K562 (cell line): ENCODE results near the gene CPED1. TPM values are rescaled to one million over a fixed set of nuclear protein-coding genes. Genes with fewer than 3 reads are reported as not detected.

Experiments
- ASH1L ChIP-seq: fragments of 450-650 bp; IDR thresholded peaks from 2 replicates; pipeline ENCODE4 v1.6.1; 2018; ENCODE audit warnings: borderline replicate concordance, mild to moderate bottlenecking, low read depth; ENCODE audit not compliant: partially characterized antibody
- ATF1 ChIP-seq, 2 experiments: fragments of 450-650 bp in 1 of 2; IDR thresholded peaks; 2 replicates each; pipeline ENCODE4 v1.6.1; 2016; ENCODE audit warnings: missing compliant biosample characterization in 1 of 2, missing genetic modification characterization in 1 of 2
- CBFA2T2 ChIP-seq: fragments of 450-650 bp; conservative IDR thresholded peaks from 2 replicates; pipeline ENCODE4 v1.6.1; 2017; ENCODE audit warnings: mild to moderate bottlenecking
- CBFB ChIP-seq: sonication (generic); formaldehyde crosslinking; IDR thresholded peaks from 2 replicates; pipeline ENCODE4 v1.4.0; 2020; ENCODE audit warnings: mild to moderate bottlenecking, missing genetic modification reagents
- CHCHD3 ChIP-seq: fragments of 250-450 bp; sonication (Bioruptor Pico); IDR thresholded peaks from 2 replicates; pipeline ENCODE4 v2.1.2; 2022; ENCODE audit warnings: mild to moderate bottlenecking
- CHD2 ChIP-seq: IDR thresholded peaks from 2 replicates; pipeline ENCODE4 v1.6.1; 2011; ENCODE audit warnings: low read depth, low read length
- DACH1 ChIP-seq: fragments of 450-650 bp; IDR thresholded peaks from 2 replicates; pipeline ENCODE4 v1.6.1; 2018; ENCODE audit not compliant: partially characterized antibody
- ELF4 ChIP-seq: fragments of 450-650 bp; formaldehyde crosslinking; IDR thresholded peaks from 2 replicates; pipeline ENCODE4 v1.4.0; 2022; ENCODE audit warnings: missing genetic modification characterization
- NCOA2 ChIP-seq, 2 experiments: fragments of 450-650 bp; IDR thresholded peaks; 2 replicates each; pipeline ENCODE4 v1.6.1; 2018; ENCODE audit warnings: mild to moderate bottlenecking in 2 of 2, moderate library complexity in 1 of 2; ENCODE audit not compliant: partially characterized antibody in 2 of 2
- RBFOX2 ChIP-seq: fragments of 200-400 bp; formaldehyde crosslinking; IDR thresholded peaks from 2 replicates; pipeline ENCODE4 v1.6.1; 2017; ENCODE audit warnings: low read depth, mild to moderate bottlenecking, low read length, moderate library complexity
- SIN3A ChIP-seq, 2 experiments: fragments of 150-350 bp in 1 of 2; IDR thresholded peaks; 2 replicates each; pipeline ENCODE4 v1.6.1; 2011 to 2016; ENCODE audit warnings: borderline replicate concordance in 2 of 2, low read depth in 2 of 2, low read length in 2 of 2, mild to moderate bottlenecking in 2 of 2, moderate library complexity in 2 of 2; ENCODE audit not compliant: control insufficient read depth in 1 of 2
- SPI1 ChIP-seq: IDR thresholded peaks from 2 replicates; pipeline ENCODE4 v1.6.1; 2011; ENCODE audit warnings: low read depth, low read length, control low read depth, borderline replicate concordance
- STAT5B ChIP-seq: fragments of 250-450 bp; sonication (Bioruptor Pico); IDR thresholded peaks from 2 replicates; pipeline ENCODE4 v1.8.0; 2021; ENCODE audit warnings: mild to moderate bottlenecking, inconsistent platforms
- TEAD4 ChIP-seq, 2 experiments: sonication (generic) in 1 of 2; formaldehyde crosslinking in 1 of 2; IDR thresholded peaks; 2 replicates each; pipeline versions ENCODE4 v1.6.1 to v1.8.0; 2012 to 2022; ENCODE audit warnings: borderline replicate concordance in 1 of 2, inconsistent platforms in 1 of 2, low read length in 1 of 2, mild to moderate bottlenecking in 1 of 2, missing genetic modification reagents in 1 of 2
- TGIF2 ChIP-seq: sonication (generic); formaldehyde crosslinking; IDR thresholded peaks from 2 replicates; pipeline ENCODE4 v1.8.1; 2022; ENCODE audit warnings: mild to moderate bottlenecking, missing genetic modification reagents, moderate library complexity
- ZKSCAN3 ChIP-seq: fragments of 250-450 bp; sonication (Bioruptor Pico); IDR thresholded peaks from 2 replicates; pipeline ENCODE4 v1.4.0; 2020
- ZNF140 ChIP-seq: fragments of 250-450 bp; sonication (Bioruptor Pico); IDR thresholded peaks from 2 replicates; pipeline ENCODE4 v1.8.0; 2021; ENCODE audit warnings: moderate library complexity, mild to moderate bottlenecking, inconsistent platforms
- ZNF232 ChIP-seq: sonication (generic); formaldehyde crosslinking; IDR thresholded peaks from 2 replicates; pipeline ENCODE4 v1.8.0; 2022; ENCODE audit warnings: mild to moderate bottlenecking, missing genetic modification reagents
- ZNF408 ChIP-seq: fragments of 250-450 bp; sonication (Bioruptor Pico); IDR thresholded peaks from 2 replicates; pipeline ENCODE4 v1.4.0; 2020; ENCODE audit warnings: low read depth, mild to moderate bottlenecking, moderate library complexity
- ZNF764 ChIP-seq: fragments of 250-450 bp; sonication (Bioruptor Pico); IDR thresholded peaks from 2 replicates; pipeline ENCODE4 v1.4.0; 2020; ENCODE audit warnings: low read depth, mild to moderate bottlenecking, moderate library complexity
- polyA plus RNA-seq, 8 experiments: library from polyadenylated mRNA; depleted of rRNA in 4 of 8; stranded (reverse) in 5 of 8; unstranded in 3 of 8; fragments of >200 nt; fragmentation: Nextera tagmentation in 2 of 8; fragmentation: Illumina TruSeq in 1 of 8; extraction: Ambion mirVana in 2 of 8; extraction: Trizol in 1 of 8; gene quantifications; 2 replicates each; pipeline versions ENCODE4 v1.2.1 to v1.2.3, GENCODE V29; 2011 to 2014; ENCODE audit warnings: inconsistent platforms in 1 of 8, missing spikeins in 1 of 8
- total RNA-seq, 7 experiments: library from RNA; depleted of rRNA in 6 of 7; stranded (reverse); fragments of >200 nt in 6 of 7; fragmentation: Illumina TruSeq in 2 of 7; extraction: Trizol in 2 of 7; gene quantifications; 2 replicates each; pipeline versions ENCODE4 v1.2.1 to v1.2.3, GENCODE V29; 2011 to 2021; ENCODE audit warnings: low replicate concordance in 1 of 7
- TF ChIP-seq, protein P1 (sequence below), 3 experiments: IDR thresholded peaks in 2 of 3; conservative IDR thresholded peaks in 1 of 3; 2 replicates each; pipeline ENCODE4 v1.5.1; 2011 to 2012; ENCODE audit warnings: low read length in 3 of 3, mild to moderate bottlenecking in 3 of 3, control low read depth in 2 of 3, improper control_type of control experiment in 1 of 3, inconsistent platforms in 1 of 3, low read depth in 1 of 3, mixed read lengths in 1 of 3, moderate library complexity in 1 of 3; ENCODE audit not compliant: insufficient read depth in 2 of 3
- TF ChIP-seq, protein P2 (sequence below): IDR thresholded peaks from 2 replicates; pipeline ENCODE4 v1.6.1; 2014; ENCODE audit warnings: antibody characterized with exemption
- TF ChIP-seq, protein P3 (sequence below): sonication (generic); formaldehyde crosslinking; IDR thresholded peaks from 2 replicates; pipeline ENCODE4 v1.8.1; 2023; ENCODE audit warnings: mild to moderate bottlenecking, missing genetic modification reagents

Gene CPED1
- total and polyA plus RNA-seq, 9 of the 15 experiments (the other 6 are each of a cell fraction or from before 2014, with no cell fraction given) = 195 to 393 (median 290) TPM

DNA sequence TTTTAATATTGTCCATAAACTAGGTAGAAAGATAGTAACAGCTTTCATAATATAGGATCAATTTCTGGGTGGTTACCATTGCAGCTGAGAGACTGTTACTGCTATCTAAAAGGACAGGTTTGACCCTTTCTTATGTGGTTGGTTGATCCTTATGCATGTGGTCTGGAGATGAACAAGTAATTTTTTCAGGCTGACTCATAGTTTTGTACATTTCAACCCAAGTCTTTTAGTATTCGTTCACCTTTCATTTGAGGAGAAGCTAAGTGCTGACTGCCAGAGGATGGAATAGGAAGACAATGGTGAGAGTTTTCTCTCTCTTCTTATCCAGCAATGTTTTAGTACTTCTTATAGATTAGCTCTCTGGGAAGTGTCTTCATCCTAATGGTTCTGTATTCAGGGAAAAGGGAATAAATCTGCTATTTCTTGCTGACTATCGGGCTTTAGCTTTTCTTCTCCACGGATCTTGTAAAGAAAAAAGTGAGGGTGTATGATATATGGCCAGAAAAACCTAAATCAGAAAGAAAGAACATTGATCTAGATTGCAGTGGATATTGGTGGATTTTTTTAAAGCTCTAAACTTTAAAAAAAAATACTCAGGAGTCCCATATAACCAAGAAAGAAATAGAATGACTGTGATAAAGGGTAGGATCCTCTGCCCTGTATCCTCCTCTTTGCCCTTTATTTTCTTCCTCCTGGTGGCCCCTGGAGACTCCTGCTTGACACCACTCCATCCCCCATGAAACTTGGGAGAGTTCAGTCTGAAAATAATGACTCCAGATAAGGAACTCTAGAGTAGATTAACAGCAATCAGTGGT, 88.0 kb downstream of the CPED1 start (continued):
- TF ChIP-seq ELF4 (CRISPR knock-in tag) (no peak), ZNF764 (no peak), CHD2 (no peak), DACH1 (peak; percentile 69), ZNF232 (CRISPR knock-in tag) (no peak), ASH1L (no peak), NCOA2 (IDR thresholded peaks at IDR 0.05; ENCODE audit: partially characterized antibody in 2 of 2) (peak; percentile 50 to 61), RBFOX2 (peak; percentile 78), CBFA2T2 (peak; percentile 93), CHCHD3 (peak; percentile 59; the same call in 1 of the 2 replicates), ZKSCAN3 (CRISPR knock-in tag) (no peak), TGIF2 (CRISPR knock-in tag) (no peak), SPI1 (no peak), SIN3A (IDR thresholded peaks at IDR 0.05; ENCODE audit: borderline replicate concordance in 2 of 2, control insufficient read depth in 1 of 2, low read depth in 2 of 2, low read length in 2 of 2) (peak in 1 of 2 experiments; percentile 25; a peak in 1 of 4 replicates), STAT5B (CRISPR knock-in tag) (no peak), CBFB (CRISPR knock-in tag) (peak; percentile 90; the same call in 1 of the 2 replicates), ZNF140 (CRISPR knock-in tag) (no peak), TEAD4 (IDR thresholded peaks at IDR 0.05; ENCODE audit: low read length) (peak; percentile 97), TEAD4 (CRISPR knock-in tag; IDR thresholded peaks at IDR 0.05; ENCODE audit: borderline replicate concordance) (no peak), ATF1 (CRISPR knock-in tag; IDR thresholded peaks at IDR 0.05) (no peak), ATF1 (tag; IDR thresholded peaks at IDR 0.05) (peak; percentile 59; the same call in 1 of the 2 replicates), ZNF408 (CRISPR knock-in tag) (no peak)
- TF ChIP-seq, protein P1, sequence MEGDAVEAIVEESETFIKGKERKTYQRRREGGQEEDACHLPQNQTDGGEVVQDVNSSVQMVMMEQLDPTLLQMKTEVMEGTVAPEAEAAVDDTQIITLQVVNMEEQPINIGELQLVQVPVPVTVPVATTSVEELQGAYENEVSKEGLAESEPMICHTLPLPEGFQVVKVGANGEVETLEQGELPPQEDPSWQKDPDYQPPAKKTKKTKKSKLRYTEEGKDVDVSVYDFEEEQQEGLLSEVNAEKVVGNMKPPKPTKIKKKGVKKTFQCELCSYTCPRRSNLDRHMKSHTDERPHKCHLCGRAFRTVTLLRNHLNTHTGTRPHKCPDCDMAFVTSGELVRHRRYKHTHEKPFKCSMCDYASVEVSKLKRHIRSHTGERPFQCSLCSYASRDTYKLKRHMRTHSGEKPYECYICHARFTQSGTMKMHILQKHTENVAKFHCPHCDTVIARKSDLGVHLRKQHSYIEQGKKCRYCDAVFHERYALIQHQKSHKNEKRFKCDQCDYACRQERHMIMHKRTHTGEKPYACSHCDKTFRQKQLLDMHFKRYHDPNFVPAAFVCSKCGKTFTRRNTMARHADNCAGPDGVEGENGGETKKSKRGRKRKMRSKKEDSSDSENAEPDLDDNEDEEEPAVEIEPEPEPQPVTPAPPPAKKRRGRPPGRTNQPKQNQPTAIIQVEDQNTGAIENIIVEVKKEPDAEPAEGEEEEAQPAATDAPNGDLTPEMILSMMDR (IDR thresholded peaks at IDR 0.05 in 2 of 3, conservative IDR thresholded peaks at IDR 0.05 in 1 of 3; ENCODE audit: insufficient read depth in 2 of 3, low read depth in 1 of 3, low read length in 3 of 3) = no peak
- TF ChIP-seq, protein P2, sequence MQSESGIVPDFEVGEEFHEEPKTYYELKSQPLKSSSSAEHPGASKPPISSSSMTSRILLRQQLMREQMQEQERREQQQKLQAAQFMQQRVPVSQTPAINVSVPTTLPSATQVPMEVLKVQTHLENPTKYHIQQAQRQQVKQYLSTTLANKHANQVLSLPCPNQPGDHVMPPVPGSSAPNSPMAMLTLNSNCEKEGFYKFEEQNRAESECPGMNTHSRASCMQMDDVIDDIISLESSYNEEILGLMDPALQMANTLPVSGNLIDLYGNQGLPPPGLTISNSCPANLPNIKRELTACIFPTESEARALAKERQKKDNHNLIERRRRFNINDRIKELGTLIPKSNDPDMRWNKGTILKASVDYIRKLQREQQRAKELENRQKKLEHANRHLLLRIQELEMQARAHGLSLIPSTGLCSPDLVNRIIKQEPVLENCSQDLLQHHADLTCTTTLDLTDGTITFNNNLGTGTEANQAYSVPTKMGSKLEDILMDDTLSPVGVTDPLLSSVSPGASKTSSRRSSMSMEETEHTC = no peak
- TF ChIP-seq, protein P3, sequence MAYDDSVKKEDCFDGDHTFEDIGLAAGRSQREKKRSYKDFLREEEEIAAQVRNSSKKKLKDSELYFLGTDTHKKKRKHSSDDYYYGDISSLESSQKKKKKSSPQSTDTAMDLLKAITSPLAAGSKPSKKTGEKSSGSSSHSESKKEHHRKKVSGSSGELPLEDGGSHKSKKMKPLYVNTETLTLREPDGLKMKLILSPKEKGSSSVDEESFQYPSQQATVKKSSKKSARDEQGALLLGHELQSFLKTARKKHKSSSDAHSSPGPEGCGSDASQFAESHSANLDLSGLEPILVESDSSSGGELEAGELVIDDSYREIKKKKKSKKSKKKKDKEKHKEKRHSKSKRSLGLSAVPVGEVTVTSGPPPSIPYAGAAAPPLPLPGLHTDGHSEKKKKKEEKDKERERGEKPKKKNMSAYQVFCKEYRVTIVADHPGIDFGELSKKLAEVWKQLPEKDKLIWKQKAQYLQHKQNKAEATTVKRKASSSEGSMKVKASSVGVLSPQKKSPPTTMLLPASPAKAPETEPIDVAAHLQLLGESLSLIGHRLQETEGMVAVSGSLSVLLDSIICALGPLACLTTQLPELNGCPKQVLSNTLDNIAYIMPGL (CRISPR knock-in tag) = no peak
